Measurements from ENCODE around the gene ZNF219. TPM values are rescaled to one million over a fixed set of nuclear protein-coding genes. Genes with fewer than 3 reads are reported as not detected.

Gene ZNF219
- total and polyA plus RNA-seq, 2 of the 13 experiments (the other 11 are each of a cell fraction or from before 2014, with no cell fraction given) = 34.5 to 36.6 TPM

GRCh38 chr14:21106498-21107282 is 8.2 kb upstream of the ZNF219 start (continued):
- TF ChIP-seq IRF9 (CRISPR knock-in tag; IDR thresholded peaks at IDR 0.05; ENCODE audit: borderline replicate concordance) = no peak
- no peak for TF ChIP-seq E2F2 (CRISPR knock-in tag; IDR thresholded peaks at IDR 0.05; ENCODE audit: borderline replicate concordance)
- no peak; the same call in 1 of the 2 replicates for TF ChIP-seq ZNF710 (CRISPR knock-in tag; IDR thresholded peaks at IDR 0.05; ENCODE audit: borderline replicate concordance)
- no peak; the same call in 1 of the 2 replicates for TF ChIP-seq HDAC2 (CRISPR knock-in tag; IDR thresholded peaks at IDR 0.05)
- no peak for TF ChIP-seq MBNL3 (CRISPR knock-in tag; conservative IDR thresholded peaks at IDR 0.05)
- TF ChIP-seq KLF15 (CRISPR knock-in tag; IDR thresholded peaks at IDR 0.05; ENCODE audit: borderline replicate concordance) = no peak
- TF ChIP-seq ZKSCAN8 (CRISPR knock-in tag; IDR thresholded peaks at IDR 0.05; ENCODE audit: borderline replicate concordance) = peak; percentile 75; the same call in 1 of the 2 replicates
- TF ChIP-seq CCAR2 (optimal IDR thresholded peaks at IDR 0.05; ENCODE audit: low read depth, low read length) = no peak
- TF ChIP-seq ZNF878 (CRISPR knock-in tag; IDR thresholded peaks at IDR 0.05) = no peak
- 0 out of 2 replicates have a peak, but pooled peaks have one; percentile 25 for TF ChIP-seq MAFG (CRISPR knock-in tag; IDR thresholded peaks at IDR 0.05)
- TF ChIP-seq TSC22D2 (CRISPR knock-in tag; IDR thresholded peaks at IDR 0.05; ENCODE audit: borderline replicate concordance) = peak; percentile 63; the same call in 1 of the 2 replicates
- TF ChIP-seq NFYB (CRISPR knock-in tag; IDR thresholded peaks at IDR 0.05) = no peak
- TF ChIP-seq ZNF501 (CRISPR knock-in tag; IDR thresholded peaks at IDR 0.05) = peak; percentile 91
- peak; percentile 75; the same call in 1 of the 2 replicates for TF ChIP-seq KAT8 (CRISPR knock-in tag; IDR thresholded peaks at IDR 0.05)
- no peak for TF ChIP-seq ZNF615 (CRISPR knock-in tag; IDR thresholded peaks at IDR 0.05; ENCODE audit: borderline replicate concordance)
- no peak for TF ChIP-seq ZFP36 (IDR thresholded peaks at IDR 0.05; ENCODE audit: borderline replicate concordance, low read depth, low read length, partially characterized antibody)

Data from HepG2 (cell line).